ENCODE data around the gene PPP1CC. TPM values are rescaled to one million over a fixed set of nuclear protein-coding genes. Genes with fewer than 3 reads are reported as not detected.
"Not testable (repeated sequence)": the region's sequence is repeated elsewhere in the genome, so short reads cannot be mapped to it uniquely, and the experiment has no call there.

PPP1CC gene
- total and polyA plus RNA-seq, 2 donors from 2014 or later, result 57.0 to 82.3 TPM

- Histone ChIP-seq H3K27ac (ENCODE audit: low read depth in 2 of 2, low read length in 2 of 2) (no peak overlapping the region), H3K27me3 (ENCODE audit: control insufficient read depth, insufficient read depth, low read length) (no peaks in the 10 kb centered on the region), H3K4me1 (ENCODE audit: control insufficient read depth in 2 of 3, insufficient read depth in 2 of 3, low read depth in 1 of 3, low read length in 3 of 3) (peaks cover 0 to 17% (median 7%) of the 10 kb centered on the region in 3 donors), H3K4me3 (ENCODE audit: low read length in 3 of 3) (no peak overlapping the region), H3K36me3 (ENCODE audit: control insufficient read depth in 2 of 3, insufficient read depth in 3 of 3, low read length in 3 of 3) (peaks cover 0 to 2% (median 0%) of the 10 kb centered on the region in 3 donors), H3K9ac (ENCODE audit: low read length in 3 of 3) (no peak overlapping the region), H3K9me3 (ENCODE audit: control insufficient read depth in 2 of 3, insufficient read depth in 1 of 3, low read length in 3 of 3) (no peaks in the 10 kb centered on the region)
- FAIRE-seq (no peak), DNase-seq (no peak)
- no peak for TF ChIP-seq CTCF (IDR thresholded peaks at IDR 0.05; ENCODE audit: borderline replicate concordance, extremely low read depth, insufficient read depth)
- intact Hi-C loops (cut with DNase I), result no loop called here
Observed at GRCh38 chr12:110737532-110737931, 5.2 kb downstream of the PPP1CC start.

GRCh38 chr12:110737016-110737415 lies 5.7 kb downstream of the PPP1CC start:
- H3K27ac ChIP-seq (ENCODE audit: low read depth in 2 of 2, low read length in 2 of 2); H3K9me3 ChIP-seq (ENCODE audit: control insufficient read depth in 2 of 3, insufficient read depth in 1 of 3, low read length in 3 of 3); FAIRE-seq; H3K27me3 ChIP-seq (ENCODE audit: control insufficient read depth, insufficient read depth, low read length); H3K4me3 ChIP-seq (ENCODE audit: low read length in 3 of 3); H3K9ac ChIP-seq (ENCODE audit: low read length in 3 of 3); H3K36me3 ChIP-seq (ENCODE audit: control insufficient read depth in 2 of 3, insufficient read depth in 3 of 3, low read length in 3 of 3); DNase-seq; intact Hi-C loops (cut with DNase I): not testable (repeated sequence)
- H3K4me1 ChIP-seq (ENCODE audit: control insufficient read depth in 2 of 3, insufficient read depth in 2 of 3, low read depth in 1 of 3, low read length in 3 of 3), result peaks cover 0 to 17% (median 7%) of the 10 kb centered on the region in 3 donors

- TF ChIP-seq CTCF (IDR thresholded peaks at IDR 0.05; ENCODE audit: borderline replicate concordance, extremely low read depth, insufficient read depth), result no peak
- H3K4me3 ChIP-seq (ENCODE audit: low read length in 3 of 3), result no peak overlapping the region
- FAIRE-seq (no peak), DNase-seq (no peak)
- H3K9ac ChIP-seq (ENCODE audit: low read length in 3 of 3), result peak overlapping the region in 1 of 3 donors; percentile 26
- H3K36me3 ChIP-seq (ENCODE audit: control insufficient read depth in 2 of 3, insufficient read depth in 3 of 3, low read length in 3 of 3), result peaks cover 2 to 23% (median 5%) of the 10 kb centered on the region in 3 donors
- intact Hi-C loops (cut with DNase I), result no loop called here
- no peaks in the 10 kb centered on the region for H3K27me3 ChIP-seq (ENCODE audit: control insufficient read depth, insufficient read depth, low read length)
- peaks cover 0 to 9% (median 2%) of the 10 kb centered on the region in 3 donors for H3K4me1 ChIP-seq (ENCODE audit: control insufficient read depth in 2 of 3, insufficient read depth in 2 of 3, low read depth in 1 of 3, low read length in 3 of 3)
- H3K27ac ChIP-seq (ENCODE audit: low read depth in 2 of 2, low read length in 2 of 2), result no peak overlapping the region
- no peaks in the 10 kb centered on the region for H3K9me3 ChIP-seq (ENCODE audit: control insufficient read depth in 2 of 3, insufficient read depth in 1 of 3, low read length in 3 of 3)
Observed at GRCh38 chr12:110733900-110734299, 8.8 kb downstream of the PPP1CC start.

GRCh38 chr12:110733089-110733715 lies 9.5 kb downstream of the PPP1CC start:
- DNase-seq (no peak), FAIRE-seq (no peak)
- Histone ChIP-seq H3K4me3 (ENCODE audit: low read length in 3 of 3) (no peak overlapping the region), H3K27ac (ENCODE audit: low read depth in 2 of 2, low read length in 2 of 2) (peak overlapping the region in 1 of 2 donors; percentile 37), H3K27me3 (ENCODE audit: control insufficient read depth, insufficient read depth, low read length) (no peaks in the 10 kb centered on the region), H3K4me1 (ENCODE audit: control insufficient read depth in 2 of 3, insufficient read depth in 2 of 3, low read depth in 1 of 3, low read length in 3 of 3) (peaks cover 0 to 9% (median 2%) of the 10 kb centered on the region in 3 donors), H3K9ac (ENCODE audit: low read length in 3 of 3) (no peak overlapping the region), H3K9me3 (ENCODE audit: control insufficient read depth in 2 of 3, insufficient read depth in 1 of 3, low read length in 3 of 3) (no peaks in the 10 kb centered on the region), H3K36me3 (ENCODE audit: control insufficient read depth in 2 of 3, insufficient read depth in 3 of 3, low read length in 3 of 3) (peaks cover 4 to 30% (median 7%) of the 10 kb centered on the region in 3 donors)
- no peak for TF ChIP-seq CTCF (IDR thresholded peaks at IDR 0.05; ENCODE audit: borderline replicate concordance, extremely low read depth, insufficient read depth)
- intact Hi-C loops (cut with DNase I), result no loop called here
